ENCODE data around the gene ABLIM2.

ABLIM2 gene

DNA sequence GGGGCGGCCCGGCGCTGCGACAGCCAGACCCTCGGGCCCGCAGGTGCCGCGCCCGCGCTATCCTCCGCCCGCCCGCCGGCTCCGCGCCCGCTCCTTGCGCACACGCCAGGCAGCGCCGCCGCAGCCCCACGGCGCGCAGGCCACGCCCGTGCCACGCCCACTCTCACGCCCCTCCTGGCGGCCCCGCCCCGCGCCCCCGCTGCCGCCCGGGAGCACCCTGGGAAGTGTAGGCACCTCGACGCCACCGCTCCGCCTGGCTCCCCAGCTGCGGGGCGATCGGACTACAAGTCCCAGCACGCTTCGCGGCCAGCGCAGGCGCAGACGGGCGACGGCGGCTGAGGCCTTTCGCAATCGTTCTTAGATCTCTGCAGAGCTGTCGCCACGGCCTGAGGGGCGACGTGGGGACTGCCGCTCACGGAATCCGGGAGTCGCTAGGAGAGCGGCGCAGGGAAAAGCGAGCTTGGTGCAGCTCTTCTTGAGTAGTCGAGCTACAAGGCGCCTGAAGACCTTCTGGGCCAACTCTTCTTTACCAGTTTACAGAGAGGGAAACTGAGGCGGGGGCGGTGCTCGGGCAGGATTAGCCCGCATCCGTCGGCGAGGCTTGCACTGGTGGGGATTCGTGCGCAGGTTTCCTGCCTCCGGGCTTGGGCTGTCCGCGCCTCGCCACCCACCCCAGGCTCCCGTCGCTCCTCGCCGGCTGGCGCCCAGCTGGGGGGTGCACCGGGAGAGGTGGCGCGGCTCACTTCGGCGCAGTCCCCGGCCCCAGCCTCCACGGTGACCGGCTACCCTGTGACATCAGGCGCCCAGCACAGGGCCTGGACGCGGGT is at the start of gene ABLIM2:
ABLIM2 (minus strand) TSS at position 104 of the 827 bp plus-strand sequence. CDS start 124 bp downstream, outside the sequence.
- DNase-seq, result peak; percentile 92 to 98

DNA sequence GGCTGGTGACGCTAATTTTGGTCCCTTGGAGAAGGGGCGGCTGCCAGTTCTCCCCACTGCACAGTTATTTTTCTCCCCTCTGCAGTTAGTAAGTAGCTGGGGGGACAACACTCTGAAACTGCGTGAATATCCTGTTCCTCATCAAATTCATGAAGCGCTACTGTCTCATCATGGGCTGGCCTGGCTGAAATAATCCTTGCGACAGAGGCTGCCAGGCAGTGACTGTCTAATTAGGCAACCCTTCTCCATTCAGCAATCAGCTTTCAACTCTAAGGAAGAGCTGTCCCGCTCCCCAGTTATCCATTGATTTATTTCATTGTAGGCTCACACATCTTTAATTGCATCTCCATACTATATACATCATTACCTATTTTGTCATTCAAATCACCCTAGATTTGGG is 48.7 kb upstream of the ABLIM2 start:
- DNase-seq, result no peak

DNA sequence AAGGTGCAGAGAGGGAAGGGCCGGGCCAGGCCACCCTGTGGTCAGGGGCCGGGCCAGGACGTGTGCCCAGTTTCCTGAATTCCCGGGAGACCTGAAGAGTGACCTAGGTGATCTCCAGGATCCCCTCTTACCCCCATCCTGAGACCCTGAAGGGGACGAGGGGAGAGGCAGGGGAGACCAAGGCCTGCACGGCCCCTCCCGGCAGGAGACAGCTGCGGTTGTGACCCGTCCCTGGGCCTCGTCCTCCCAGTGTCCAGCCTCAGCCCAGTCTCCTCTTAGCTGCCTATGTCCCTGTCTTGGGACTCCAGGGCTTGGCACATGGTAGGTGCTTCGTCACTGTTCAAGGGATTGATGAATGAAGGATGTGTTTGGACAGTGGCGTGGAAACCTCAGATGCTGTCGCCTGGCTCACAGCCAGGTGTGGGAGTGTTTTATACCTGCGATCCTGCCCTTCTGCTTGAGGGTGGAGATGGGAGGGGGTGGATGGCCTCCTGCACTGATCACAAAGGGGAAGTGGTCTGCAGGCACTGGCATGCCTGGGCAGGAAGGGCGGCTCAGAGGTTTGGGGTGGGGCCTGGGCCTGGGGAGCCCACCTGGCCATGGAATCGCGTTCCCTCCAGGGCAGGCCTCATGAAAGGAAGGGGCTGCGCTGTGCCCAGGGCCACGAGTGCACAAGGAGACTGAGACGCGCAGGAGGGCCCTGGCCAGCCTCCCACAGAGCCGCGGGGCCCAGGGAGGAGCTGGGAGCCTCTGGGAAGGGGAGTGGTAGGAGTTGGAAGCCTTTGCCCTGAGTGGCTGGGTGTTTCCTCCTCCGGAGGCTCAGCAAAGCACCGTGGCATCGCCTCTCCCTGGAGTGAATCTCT is 47.4 kb upstream of the ABLIM2 start:
- peak; percentile 42 to 54 for DNase-seq

DNA sequence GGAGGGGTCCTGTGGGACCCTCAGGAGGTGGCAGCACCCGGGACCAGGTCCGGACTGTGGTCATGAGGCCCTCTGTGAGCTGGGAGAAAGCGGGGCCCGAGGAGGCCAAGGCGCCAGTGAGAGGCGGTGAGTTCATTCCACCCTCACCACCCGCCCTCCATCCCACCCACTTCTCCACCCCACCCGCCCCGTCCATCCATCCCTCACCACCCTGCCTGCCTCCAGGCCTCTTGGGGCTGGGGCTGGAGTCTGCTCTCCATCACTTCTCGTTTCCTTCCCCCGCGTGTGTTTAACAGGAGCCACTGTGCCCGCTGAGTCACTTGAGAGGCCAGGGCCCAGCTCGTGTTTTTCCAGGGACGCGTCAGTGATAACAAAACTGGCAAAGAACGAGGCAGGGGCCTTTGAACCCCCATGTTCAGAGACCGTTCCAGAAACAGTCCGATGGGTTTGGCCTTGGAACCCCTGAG is 46.7 kb upstream of the ABLIM2 start:
- no peak for DNase-seq

DNA sequence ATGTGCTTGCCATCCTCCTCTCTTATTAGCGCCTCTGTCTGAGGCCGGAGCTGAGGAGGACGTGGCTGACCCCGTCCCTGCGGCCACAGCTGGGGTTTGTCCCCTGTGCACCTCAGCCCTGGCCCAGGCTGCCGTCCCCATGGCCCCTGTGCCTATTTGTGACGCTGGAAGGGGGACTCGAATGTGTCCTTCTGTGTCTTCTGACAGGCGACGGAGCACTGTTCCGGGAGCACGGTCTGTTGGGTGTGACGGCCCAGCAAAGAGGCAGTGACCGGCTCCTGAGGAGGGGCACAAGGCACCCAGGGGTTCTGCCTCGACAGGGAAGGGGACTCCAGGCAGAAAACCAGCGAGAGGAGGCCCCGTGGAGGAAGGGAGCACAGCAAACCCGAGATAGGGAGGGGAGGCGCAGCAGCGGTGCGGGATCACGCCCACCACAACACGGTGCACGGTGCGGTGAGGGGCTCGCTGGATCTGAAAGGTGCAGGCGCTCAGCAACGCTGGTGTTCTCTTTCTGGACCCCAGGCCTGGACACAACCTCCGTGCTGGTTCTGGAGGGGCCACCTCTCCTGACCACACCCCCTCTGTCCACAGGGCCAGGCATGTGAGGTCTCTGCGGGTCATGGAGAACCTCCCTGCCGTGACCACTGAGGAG is 46.1 kb upstream of the ABLIM2 start:
- DNase-seq, result no peak

DNA sequence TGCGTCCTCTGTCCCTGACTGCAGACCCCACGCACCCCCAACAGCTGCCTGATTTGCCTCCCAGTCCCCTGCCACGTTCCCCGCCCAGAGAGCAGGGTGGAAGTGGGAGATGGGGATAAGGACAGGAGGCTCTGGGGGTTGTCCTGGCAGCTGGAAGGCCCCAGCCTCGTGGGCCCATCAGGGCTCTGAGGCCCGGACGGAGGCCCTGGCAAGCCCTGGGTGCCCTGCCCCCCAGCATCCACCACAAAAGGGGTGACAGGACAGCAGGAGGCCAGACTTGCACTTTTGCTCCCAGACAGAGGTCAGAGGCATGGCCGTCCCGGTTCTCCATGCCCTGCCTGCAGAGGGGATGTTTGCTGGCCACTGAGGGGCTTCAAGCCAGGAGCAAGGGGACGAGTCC is 45.2 kb upstream of the ABLIM2 start:
- DNase-seq, result no peak

DNA sequence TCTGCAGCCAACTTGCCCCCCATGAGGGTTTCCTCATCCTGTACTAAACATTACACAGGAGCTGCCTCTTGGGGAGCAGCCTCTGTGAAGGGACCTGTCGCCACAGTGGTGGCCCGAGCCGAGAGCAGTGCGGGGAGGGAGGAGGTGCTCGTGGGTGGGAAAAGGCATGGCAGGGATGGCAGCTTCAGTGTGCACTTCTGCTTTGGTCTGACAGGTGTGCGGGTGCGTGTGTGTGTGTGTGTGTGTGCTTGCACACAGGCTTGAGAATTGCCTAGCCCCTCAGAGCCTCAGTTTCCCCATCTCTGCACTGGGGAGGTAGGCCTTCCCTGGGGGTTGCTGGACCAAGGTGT is 44.4 kb upstream of the ABLIM2 start:
- DNase-seq, result no peak

DNA sequence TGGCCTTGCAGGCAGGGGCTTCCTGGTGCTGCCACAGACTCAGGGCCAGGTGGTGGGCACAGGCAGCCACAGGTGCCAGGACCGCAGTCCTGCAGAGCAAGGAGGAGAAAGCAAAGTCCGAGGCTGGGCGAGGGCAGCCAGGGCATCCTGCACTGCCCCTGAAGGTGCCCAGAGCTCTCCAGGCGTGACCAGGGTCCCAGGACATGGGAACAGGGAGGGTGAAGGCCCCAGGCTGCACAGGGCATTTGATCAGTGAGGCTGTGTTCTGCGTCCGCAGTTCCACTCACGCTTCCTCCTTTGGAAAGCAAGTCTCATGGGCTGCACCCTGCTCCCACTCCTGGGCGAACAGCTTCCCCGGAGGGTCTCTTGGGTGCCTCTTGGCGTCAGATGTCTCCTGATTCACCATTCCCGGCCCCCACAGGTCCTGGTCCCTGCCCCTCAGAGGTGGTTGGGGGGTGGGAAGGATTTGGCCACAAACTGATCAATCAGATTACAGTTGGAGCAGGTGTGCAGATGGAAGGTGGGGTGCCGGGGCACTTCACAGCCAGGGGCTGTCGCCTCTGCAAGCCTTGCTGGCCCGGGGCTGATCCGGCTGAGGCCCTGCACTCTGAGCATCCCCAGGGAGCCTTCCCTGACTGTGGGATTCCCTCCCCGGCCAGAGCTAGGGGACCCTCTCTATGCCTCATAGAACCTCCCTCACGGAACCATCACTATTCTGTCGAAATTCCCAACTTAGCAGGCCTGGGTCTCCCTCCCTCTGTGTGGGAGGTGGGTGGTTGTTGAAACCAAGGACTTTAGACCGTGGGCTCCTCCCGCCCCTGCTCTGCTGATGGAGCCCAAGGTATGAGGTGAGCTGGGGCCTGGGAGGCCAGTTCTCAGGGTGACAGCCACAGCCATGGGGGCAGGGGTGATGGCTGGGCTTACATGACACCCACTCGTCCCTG is 43.8 kb upstream of the ABLIM2 start:
- no peak for DNase-seq

DNA sequence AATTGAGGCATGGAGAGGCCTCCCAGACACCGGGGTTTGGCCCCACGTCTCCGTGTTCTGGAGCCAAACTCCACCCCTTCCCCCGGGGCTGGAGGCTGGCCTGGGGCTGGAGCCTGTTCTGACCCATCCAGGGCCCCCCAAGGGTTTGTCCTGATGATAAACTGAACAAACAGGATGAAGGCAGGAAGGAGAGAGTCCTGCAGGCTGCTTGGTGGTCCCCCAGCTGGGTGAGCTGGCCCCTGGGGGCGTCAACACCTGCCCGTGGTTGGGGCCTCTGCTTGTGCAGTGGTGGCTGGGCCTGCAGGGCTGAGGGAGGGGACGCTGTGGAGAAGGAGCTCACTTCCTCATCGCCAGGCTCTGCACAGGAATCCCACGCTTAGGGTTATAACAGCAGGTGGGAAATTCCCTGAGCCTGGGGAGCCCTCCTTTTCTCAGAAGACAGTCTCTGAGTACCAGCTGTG is 42.7 kb upstream of the ABLIM2 start:
- DNase-seq, result no peak

DNA sequence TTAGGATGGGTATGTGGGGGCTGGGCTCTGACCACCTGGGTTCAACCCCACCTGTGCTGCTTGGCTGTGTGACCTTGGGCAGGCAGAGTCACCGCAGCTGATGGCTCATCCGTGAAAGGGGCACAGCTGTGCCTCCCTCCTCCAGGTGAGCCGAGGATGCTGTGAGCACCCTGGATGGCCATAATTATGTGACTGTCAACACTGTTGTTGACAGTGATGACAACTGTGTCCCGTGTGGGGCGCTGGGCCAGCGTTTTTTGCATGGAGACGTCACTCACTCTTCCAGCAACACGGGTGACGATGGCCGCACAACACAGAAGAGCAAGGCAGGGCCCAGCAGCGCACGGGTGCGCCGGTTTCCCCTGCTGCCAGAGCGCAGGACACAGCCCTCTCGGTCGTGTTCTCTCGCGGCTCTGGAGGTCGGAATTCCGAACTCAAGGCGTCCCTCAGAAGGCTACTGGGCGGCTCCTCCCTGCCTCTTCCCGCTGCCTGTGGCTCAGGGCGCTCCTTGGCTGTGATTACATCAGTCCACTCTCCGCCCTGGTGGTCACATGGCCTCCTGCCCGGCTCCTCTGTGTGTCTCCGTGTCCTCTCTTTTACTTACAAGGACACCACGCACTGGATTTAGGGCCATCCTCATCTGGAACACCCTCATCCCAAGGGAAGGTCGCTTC is 41.8 kb upstream of the ABLIM2 start:
- DNase-seq, result no peak

DNA sequence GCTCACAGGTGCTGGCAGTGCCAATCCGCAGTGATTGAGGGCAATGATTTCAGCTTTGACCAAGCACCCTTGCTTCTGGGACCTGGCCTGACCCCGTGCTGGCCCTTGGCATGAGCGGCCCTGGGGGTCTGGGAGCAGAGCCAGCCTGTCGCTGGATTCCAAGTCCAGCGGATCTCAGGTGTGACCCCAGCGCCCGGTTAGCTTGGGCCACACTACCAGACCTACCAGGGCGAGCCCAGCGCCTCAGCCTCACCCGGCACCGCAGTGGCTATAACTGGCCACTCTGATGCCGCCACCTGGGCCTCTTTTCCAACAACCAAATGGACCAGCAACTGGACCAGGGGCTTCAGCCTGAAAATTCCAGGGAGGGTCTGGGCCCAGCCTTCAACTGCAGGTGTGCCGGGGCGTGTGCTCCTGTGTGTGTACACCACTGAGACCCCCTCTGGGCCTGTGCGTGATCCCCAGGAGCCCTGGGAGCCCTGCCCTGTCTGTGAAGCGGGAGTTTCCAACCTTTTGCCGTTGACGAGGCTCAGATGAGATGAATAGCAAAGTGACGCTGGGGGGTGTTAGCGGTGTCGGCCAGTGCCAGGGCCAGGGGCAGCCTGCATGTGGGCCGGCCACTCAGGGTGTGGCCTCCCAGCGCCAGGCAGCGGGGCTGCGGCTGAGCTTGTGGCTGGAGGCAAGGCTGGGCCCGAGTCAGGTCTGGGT is 41.1 kb upstream of the ABLIM2 start:
- no peak for DNase-seq

DNA sequence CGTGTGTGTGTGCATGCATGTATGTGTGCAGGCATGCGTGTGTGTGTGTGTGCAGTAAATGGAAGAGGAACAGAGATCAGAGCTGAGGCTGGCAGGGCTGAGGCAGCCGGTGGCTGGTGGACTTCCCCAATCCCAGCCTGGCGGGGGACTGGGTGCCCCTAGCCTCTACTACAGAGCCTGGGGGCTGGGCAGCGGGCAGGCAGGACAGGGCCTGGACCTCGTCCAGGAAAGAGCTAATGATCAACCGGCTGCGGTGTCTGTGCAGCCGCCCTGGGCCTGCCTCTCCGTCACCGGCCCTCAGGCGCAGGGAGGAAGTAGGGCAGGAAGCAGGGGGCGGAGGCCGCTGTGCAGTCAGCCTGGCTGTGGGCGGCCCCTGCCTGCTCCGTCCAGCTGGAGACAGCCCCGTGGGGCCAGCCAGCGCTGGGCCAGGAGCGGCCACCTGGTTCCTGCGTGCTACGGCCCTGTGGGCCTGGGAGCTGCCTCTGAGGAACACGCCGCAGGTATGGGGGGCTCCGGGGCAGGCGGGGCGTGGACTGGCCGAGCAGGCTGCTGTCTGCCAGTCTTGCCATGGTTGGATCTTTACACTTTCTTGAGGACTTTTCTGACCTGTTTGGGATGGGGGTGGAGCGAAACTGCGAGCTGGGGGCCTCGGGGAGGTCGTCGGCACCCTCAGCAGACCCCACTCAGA is 40.4 kb upstream of the ABLIM2 start, which contains the start of gene SH3TC1:
SH3TC1 (plus strand) TSS at position 385 of the 688 bp plus-strand sequence. CDS start 5,905 bp downstream, outside the sequence.
- peak in 1 of 2 experiments; percentile 40 for DNase-seq

DNA sequence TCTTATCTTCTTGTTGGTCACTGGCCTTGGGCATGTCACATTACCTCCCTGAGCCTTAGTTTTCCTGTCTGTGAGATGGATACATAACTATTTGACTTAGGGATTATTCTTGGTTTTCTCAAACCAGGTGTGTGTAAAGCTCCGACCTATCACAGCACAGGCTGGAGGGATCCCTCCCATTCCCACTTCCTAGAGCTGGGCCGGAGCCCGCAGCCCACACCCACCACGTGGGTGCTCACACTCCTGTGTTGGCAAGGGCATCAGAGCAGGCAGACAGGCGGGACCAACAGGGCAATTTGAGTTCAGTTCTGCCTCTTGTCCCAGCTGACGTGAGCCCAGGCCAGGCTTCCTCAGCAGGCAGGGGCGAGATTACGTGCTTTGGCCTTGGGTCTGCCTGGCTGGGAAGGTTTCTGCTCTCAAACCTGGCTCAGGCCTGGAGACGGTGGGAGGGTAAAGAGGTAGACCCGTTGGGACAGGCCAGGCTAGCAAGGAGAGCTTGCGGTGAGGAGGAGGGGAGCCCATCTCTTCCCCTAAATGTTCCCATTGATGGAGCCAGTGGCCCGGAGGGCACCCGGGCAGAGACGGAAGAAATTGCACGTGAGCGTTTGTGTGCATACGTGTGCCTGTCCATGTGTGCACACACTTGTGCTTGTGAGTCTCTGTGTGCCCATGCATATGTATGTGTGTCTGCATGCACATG is 39.7 kb upstream of the ABLIM2 start:
- DNase-seq, result no peak

DNA sequence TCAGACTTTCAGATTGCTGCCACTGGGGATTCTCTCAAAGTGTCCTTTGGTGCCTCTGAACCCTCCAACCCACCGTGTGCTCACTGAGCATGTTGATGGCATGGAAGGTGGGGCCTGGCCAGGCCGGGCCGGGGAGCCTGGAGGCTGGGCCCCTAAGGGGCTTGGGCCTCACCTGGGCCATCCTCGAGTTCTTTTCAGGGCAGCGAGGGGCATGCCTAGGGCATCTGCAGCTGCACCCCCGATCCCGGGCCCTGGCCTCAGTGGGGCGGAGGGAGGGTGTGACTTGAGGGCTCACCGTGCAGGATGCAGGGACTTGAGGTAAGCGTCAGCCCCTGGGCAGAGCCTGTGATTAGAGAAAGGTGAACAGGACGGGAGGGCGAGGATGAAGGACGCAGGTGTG is 38.9 kb upstream of the ABLIM2 start:
- DNase-seq, result no peak

DNA sequence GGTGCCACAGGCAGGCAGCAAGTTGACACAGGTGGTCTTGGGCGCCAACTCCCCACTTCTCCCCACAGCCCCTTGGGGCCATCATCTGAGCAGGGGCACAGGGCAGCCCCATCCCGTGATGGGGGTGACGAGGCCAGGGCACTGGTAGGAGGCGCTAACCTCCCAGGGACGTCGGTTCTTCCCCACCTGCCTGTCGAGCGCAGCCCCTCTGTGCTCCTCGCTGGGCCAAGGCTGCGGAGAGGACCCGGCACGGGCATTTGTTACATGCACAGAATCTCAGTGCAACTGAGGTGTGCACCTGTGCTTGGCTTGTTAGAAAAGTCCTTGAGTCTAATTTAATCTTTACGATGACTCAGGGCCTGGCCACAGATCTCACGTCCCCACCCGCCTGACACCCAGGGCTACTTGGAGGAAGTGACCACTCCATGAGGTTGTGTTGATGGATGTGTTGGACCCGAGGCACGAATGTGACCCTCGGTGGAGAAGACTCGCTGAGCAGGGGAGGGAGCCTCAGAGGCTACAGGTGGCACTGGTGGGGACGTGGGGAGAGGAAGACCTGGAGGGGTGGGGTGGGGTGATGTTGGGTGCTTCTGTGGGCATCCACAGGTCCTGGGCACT is 37.3 kb upstream of the ABLIM2 start:
- no peak for DNase-seq

DNA sequence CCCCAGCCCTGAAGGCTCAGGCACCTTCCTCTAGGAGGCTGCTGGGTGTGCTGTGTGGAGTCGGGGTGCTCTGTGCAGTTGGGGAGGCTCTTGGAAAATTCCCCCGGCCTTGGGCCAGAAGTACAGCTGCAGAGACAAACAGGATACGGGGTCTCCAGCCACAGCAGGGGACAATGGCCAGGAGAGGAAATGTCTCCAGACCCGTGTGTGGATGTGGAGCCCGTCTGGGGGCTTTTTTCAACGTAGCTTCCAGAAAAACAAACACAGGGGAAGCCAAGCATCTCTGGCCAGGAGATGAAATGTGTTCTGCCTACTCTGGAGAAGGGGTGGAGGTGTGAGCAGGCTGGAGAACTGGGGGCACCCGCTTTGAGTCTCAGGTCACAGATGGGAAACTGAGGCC is 36.8 kb upstream of the ABLIM2 start:
- no peak for DNase-seq

DNA sequence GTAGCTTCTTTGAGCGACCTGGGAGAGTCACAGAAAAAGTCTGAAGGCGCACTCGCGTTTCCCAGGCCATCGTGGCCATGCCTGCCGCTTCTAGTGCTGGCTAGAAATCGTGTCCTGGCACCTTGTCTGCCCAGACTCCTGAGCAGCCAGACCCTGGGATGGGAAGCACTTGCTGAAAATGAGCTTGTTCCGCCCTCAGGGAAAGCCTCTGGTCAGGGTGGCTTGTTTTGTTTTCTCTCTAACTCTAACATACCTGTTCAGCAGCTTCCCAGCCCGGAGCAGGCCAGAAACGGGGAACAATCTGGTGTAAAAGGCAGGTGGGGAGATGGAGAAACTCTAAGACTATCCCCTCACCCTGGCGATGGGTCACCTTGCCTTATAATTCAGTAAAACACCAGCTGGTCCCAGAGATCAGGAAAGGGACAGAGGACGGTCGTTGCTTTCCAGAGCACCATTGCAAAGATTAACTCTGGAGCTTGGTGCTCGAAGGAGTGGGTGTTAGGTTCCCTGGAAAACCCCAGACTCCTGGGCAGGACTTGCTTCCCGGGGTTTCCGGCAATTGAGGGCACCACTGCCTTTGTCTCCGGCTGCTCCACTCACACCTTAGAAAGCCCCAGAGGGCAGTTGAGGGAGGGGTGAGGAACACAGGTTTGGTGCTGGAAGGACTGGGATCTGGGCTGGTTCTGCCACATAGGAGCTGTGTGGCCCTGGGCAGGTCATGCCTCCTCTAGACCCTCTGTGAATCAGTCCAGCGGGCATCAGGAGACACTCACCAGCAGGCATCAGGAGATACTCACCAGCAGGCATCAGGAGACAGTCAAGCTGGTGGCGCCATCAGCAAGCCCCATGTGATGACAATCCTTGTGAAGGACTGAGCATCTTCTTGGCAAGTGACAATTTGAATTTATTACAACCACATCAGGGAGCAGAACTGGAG is 36.0 kb upstream of the ABLIM2 start:
- no peak for DNase-seq

Measured in NCI-H526 (cell line).